ENCODE measurements around the gene TPR.

DNA sequence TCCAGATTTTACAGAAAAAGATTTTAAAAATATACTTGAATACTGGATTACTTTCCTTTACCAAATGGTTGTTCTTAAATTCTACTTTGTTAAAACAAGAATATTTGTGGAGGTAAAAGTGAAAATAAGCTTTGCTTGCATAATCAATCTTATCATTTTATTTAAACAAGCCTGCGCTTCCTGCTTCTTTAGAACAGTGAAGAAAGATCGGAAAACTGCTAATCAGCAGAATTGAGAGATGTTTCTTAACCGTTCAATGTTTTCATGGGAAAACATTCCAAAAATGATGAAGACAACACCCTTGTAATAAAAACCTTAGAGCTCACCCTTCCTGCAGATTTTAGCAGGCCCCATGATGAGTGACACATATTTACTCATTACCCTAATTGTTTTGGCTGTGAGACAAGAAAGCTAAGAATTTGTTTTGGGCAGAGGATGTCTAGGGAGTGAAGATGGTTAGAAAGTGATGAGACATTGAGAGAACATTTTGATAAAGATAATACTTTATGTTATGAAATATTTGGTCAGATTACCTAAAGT is 72.6 kb downstream of the TPR start:
- TF ChIP-seq EZH2 (IDR thresholded peaks at IDR 0.05; ENCODE audit: low read depth), result no peak
- TF ChIP-seq, protein P1, sequence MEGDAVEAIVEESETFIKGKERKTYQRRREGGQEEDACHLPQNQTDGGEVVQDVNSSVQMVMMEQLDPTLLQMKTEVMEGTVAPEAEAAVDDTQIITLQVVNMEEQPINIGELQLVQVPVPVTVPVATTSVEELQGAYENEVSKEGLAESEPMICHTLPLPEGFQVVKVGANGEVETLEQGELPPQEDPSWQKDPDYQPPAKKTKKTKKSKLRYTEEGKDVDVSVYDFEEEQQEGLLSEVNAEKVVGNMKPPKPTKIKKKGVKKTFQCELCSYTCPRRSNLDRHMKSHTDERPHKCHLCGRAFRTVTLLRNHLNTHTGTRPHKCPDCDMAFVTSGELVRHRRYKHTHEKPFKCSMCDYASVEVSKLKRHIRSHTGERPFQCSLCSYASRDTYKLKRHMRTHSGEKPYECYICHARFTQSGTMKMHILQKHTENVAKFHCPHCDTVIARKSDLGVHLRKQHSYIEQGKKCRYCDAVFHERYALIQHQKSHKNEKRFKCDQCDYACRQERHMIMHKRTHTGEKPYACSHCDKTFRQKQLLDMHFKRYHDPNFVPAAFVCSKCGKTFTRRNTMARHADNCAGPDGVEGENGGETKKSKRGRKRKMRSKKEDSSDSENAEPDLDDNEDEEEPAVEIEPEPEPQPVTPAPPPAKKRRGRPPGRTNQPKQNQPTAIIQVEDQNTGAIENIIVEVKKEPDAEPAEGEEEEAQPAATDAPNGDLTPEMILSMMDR (conservative IDR thresholded peaks at IDR 0.05), result no peak

Measured in PC-9 (cell line).